Astrocyte of the cerebellum (primary cell): ENCODE measurements around the gene DGUOK.

ENCODE experiments used
- DNase-seq: peaks from one replicate; pipeline ENCODE4 v3.0.0-alpha.2; 2011; ENCODE audit warnings: low read depth
- H3K4me3 ChIP-seq: 2 replicates; pipeline ENCODE4 v1.5.1; 2011; ENCODE audit warnings: mild to moderate bottlenecking, low read depth, low read length, moderate library complexity
- CTCF ChIP-seq: IDR thresholded peaks from 2 replicates; pipeline ENCODE4 v1.5.1; 2012; ENCODE audit warnings: low read length, low read depth, moderate library complexity, mild to moderate bottlenecking; ENCODE audit errors: missing control alignments
- in situ Hi-C: cut with HindIII; loops from 2 replicates; pipeline ENCODE4 v1.10.0; 2017; ENCODE audit warnings: low sequenced_read_pairs

Gene DGUOK

GRCh38 chr2:73916666-73917065 lies 10.0 kb upstream of the DGUOK start:
- in situ Hi-C loops: no loop called here
- no peak for DNase-seq
- H3K4me3 ChIP-seq: no peak overlapping the region
- TF ChIP-seq CTCF: no peak

DNA sequence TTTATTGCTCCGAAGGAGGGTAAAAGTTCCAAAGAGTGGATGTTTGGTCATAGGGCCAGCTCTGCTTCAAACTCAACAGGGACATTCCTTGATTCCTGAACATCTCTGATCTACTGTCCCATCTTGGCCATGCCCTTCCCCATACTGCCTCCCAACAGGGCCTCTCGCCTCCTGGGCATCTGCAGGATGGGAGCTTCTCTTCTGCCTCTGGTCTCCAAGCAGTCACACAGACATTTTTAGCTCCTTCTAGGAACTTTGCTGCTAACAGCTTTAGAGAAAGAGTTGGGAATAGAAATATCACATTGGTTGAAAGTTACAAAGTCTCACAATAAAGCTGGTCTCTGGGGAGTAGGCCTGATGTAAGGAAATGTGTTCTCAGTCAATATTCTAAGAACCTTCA lies 9.4 kb upstream of the DGUOK start:
- DNase-seq: no peak
- no peak overlapping the region for H3K4me3 ChIP-seq
- in situ Hi-C loops: no loop called here
- TF ChIP-seq CTCF: no peak

GRCh38 chr2:73917696-73918207 lies 8.9 kb upstream of the DGUOK start:
- no peak overlapping the region for H3K4me3 ChIP-seq
- TF ChIP-seq CTCF: no peak
- in situ Hi-C loops: no loop called here
- DNase-seq: no peak

GRCh38 chr2:73918856-73919255 lies 7.8 kb upstream of the DGUOK start:
- in situ Hi-C loops: no loop called here
- no peak for TF ChIP-seq CTCF
- DNase-seq: no peak
- no peak overlapping the region for H3K4me3 ChIP-seq

- TF ChIP-seq CTCF: no peak
- no peak overlapping the region for H3K4me3 ChIP-seq
- in situ Hi-C loops: no loop called here
- DNase-seq: no peak
These were observed 7.0 kb upstream of the DGUOK start for GRCh38 chr2:73919596-73920228.

DNA sequence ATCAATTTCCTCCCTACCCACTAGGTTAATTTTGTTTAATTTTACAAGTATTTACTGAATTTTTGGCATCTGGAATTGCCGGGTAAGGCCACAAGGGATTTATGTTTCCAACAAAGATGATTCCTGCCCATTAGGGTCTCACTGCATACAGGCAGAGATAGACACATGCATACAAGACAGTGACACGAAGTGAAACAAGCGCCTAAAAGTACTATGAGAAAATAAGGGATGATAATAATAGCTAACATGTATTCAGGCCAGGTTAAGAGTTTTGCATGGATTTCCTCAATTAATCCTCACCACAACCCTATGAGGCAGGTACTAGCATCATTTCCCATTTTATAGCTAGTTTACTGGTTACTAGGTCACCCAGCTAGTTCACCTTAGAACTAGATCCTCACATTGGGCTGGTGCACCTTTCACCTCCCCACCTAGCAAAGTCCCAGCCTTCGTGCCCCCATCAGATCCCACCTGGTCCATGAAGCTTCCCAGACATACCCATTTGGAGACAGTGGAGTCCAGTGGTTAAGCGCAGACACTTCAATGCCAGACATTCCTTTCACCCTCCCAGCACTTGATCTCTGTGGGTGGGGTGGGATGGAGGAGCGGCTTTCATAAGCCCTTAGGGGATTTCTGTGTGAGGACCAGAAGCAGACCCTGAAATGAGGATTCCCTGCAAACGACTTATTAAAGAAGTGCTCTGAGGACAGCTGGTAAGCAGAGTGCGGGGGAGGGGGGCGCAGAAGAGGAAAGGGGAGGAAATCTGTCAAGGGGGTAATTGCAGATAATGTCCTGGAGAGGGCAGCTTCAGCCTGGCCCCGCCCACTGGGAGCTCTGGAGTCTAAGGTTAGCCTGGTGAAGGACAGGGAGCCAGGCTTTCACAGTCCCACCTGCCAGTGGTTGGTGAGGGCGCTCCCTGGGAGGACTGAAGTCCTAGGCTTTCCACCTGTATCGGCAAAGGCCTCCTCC lies 5.8 kb upstream of the DGUOK start:
- H3K4me3 ChIP-seq: no peak overlapping the region
- no peak for TF ChIP-seq CTCF
- DNase-seq: no peak
- in situ Hi-C loops: no loop called here
